SU-DHL-6 (cell line): ENCODE measurements around the gene SCO1.

Experiments used
- H2AFZ ChIP-seq: fragments of 200-600 bp; sonication (generic); 2 replicates; pipeline ENCODE4 v1.6.1; 2014; ENCODE audit warnings: low read depth, mild to moderate bottlenecking, moderate library complexity, mixed read lengths, antibody characterized with exemption, low read length; ENCODE audit not compliant: severe bottlenecking
- H3F3A ChIP-seq: fragments of 200-600 bp; shearing (Covaris generic); 2 replicates; pipeline ENCODE4 v1.6.0; 2016; ENCODE audit warnings: antibody characterized with exemption, mild to moderate bottlenecking; ENCODE audit not compliant: insufficient read depth
- H3K27ac ChIP-seq: fragments of 200-600 bp; sonication (generic); 2 replicates; pipeline ENCODE4 v1.5.1; 2016; ENCODE audit warnings: low read depth, mild to moderate bottlenecking, low read length, moderate library complexity, mixed read lengths
- H3K27me3 ChIP-seq: fragments of 200-600 bp; sonication (generic), shearing (Covaris generic); 2 replicates; pipeline ENCODE4 v1.6.0; 2014; ENCODE audit warnings: mild to moderate bottlenecking, low read length
- H3K36me3 ChIP-seq: fragments of 200-600 bp; sonication (generic); 2 replicates; pipeline ENCODE4 v1.6.1; 2014; ENCODE audit warnings: mild to moderate bottlenecking, low read length, mixed read lengths
- H3K4me2 ChIP-seq: fragments of 300-600, 200-600 bp; shearing (Covaris generic), sonication (generic); 2 replicates; pipeline ENCODE4 v1.6.0; 2014; ENCODE audit warnings: low read length, low read depth, mild to moderate bottlenecking; ENCODE audit not compliant: poor library complexity, severe bottlenecking
- H3K4me3 ChIP-seq: fragments of 200-600 bp; sonication (generic); 2 replicates; pipeline ENCODE4 v1.5.1; 2014; ENCODE audit warnings: antibody characterized with exemption, low read length, mild to moderate bottlenecking, mixed read lengths; ENCODE audit not compliant: insufficient read depth, poor library complexity, severe bottlenecking
- H3K79me2 ChIP-seq: fragments of 200-600 bp; sonication (generic); 2 replicates; pipeline ENCODE4 v1.6.1; 2014; ENCODE audit warnings: mild to moderate bottlenecking, low read length, moderate library complexity; ENCODE audit not compliant: insufficient read depth
- H3K9ac ChIP-seq: fragments of 200-600 bp; sonication (generic); 2 replicates; pipeline ENCODE4 v1.7.0; 2014; ENCODE audit warnings: mild to moderate bottlenecking, low read length
- H3K9me2 ChIP-seq: fragments of 200-600 bp; sonication (generic); replicated peaks from 2 replicates; pipeline ENCODE4 v1.6.1; 2014; ENCODE audit warnings: low read length; ENCODE audit not compliant: insufficient read depth
- H3K9me3 ChIP-seq: fragments of 200-600 bp; sonication (generic); 2 replicates; pipeline ENCODE4 v1.6.1; 2014; ENCODE audit warnings: low read length, mixed read lengths; ENCODE audit not compliant: insufficient read depth
- H4K20me1 ChIP-seq: fragments of 200-600 bp; sonication (generic); 2 replicates; pipeline ENCODE4 v1.6.1; 2014; ENCODE audit warnings: low read depth, mild to moderate bottlenecking, antibody characterized with exemption, low read length, moderate library complexity, mixed read lengths
- CTCF ChIP-seq: fragments of 200-600 bp; sonication (generic); IDR thresholded peaks from one replicate; pipeline ENCODE4 v1.5.1; 2017; ENCODE audit warnings: antibody characterized with exemption, mild to moderate bottlenecking, low read length, moderate library complexity; ENCODE audit not compliant: insufficient read depth, poor library complexity, severe bottlenecking
- EZH2phosphoT487 ChIP-seq: fragments of 200-600 bp; sonication (generic), shearing (Covaris generic); conservative IDR thresholded peaks from 2 replicates; pipeline ENCODE4 v1.6.1; 2018; ENCODE audit warnings: mild to moderate bottlenecking, antibody characterized with exemption, low read length, moderate library complexity, mixed read lengths

SCO1 gene

GRCh38 chr17:10727192-10727591, 29.9 kb upstream of the SCO1 start:
- no peak overlapping the region for H3K27ac ChIP-seq

GRCh38 chr17:10726196-10726595, 28.9 kb upstream of the SCO1 start:
- no peaks in the 10 kb centered on the region for H3K27me3 ChIP-seq
- H3K4me3 ChIP-seq, result no peak overlapping the region
- H3K9me3 ChIP-seq, result no peaks in the 10 kb centered on the region
- no peak overlapping the region for H3K9ac ChIP-seq
- H3K27ac ChIP-seq, result no peak overlapping the region
- H3K79me2 ChIP-seq, result no peaks in the 10 kb centered on the region
- no peaks in the 10 kb centered on the region for H3F3A ChIP-seq
- TF ChIP-seq CTCF (no peak), EZH2phosphoT487 (no peak)
- H4K20me1 ChIP-seq, result no peaks in the 10 kb centered on the region
- no peaks in the 10 kb centered on the region for H3K9me2 ChIP-seq
- no peak overlapping the region for H2AFZ ChIP-seq
- no peak overlapping the region for H3K4me2 ChIP-seq
- H3K36me3 ChIP-seq, result no peaks in the 10 kb centered on the region

More at GRCh38 chr17:10727192-10727591, 29.9 kb upstream of the SCO1 start:
- Histone ChIP-seq H3K27me3 (no peaks in the 10 kb centered on the region), H3K36me3 (no peaks in the 10 kb centered on the region), H3K9me2 (no peaks in the 10 kb centered on the region), H3F3A (no peaks in the 10 kb centered on the region), H4K20me1 (no peaks in the 10 kb centered on the region), H3K9ac (no peak overlapping the region), H3K79me2 (no peaks in the 10 kb centered on the region), H2AFZ (no peak overlapping the region), H3K4me3 (no peak overlapping the region), H3K9me3 (no peaks in the 10 kb centered on the region), H3K4me2 (no peak overlapping the region)
- no peak for TF ChIP-seq CTCF
- TF ChIP-seq EZH2phosphoT487, result no peak

GRCh38 chr17:10725262-10725661, 27.9 kb upstream of the SCO1 start:
- Histone ChIP-seq H3K4me2 (no peak overlapping the region), H3K9me2 (no peaks in the 10 kb centered on the region), H3K9ac (no peak overlapping the region), H3K27ac (no peak overlapping the region), H3F3A (no peaks in the 10 kb centered on the region), H4K20me1 (no peaks in the 10 kb centered on the region), H3K9me3 (no peaks in the 10 kb centered on the region), H3K27me3 (no peaks in the 10 kb centered on the region), H3K4me3 (no peak overlapping the region), H3K79me2 (no peaks in the 10 kb centered on the region), H3K36me3 (no peaks in the 10 kb centered on the region), H2AFZ (no peak overlapping the region)
- no peak for TF ChIP-seq EZH2phosphoT487
- no peak for TF ChIP-seq CTCF
